Activated CD8-positive, alpha-beta T cell treated with anti-CD3 and anti-CD28 coated beads for 36 hours (primary cell): ENCODE measurements around the gene INTS3. TPM values are rescaled to one million over a fixed set of nuclear protein-coding genes. Genes with fewer than 3 reads are reported as not detected.

Experiments
- ATAC-seq: fragments of 200-7000 bp; cut with Tn5 transposase; one replicate; pipeline ENCODE4 v1.10.0; 2021; ENCODE audit warnings: mild to moderate bottlenecking, moderate library complexity
- CTCF ChIA-PET: fragments of 350-600 bp; sonication (Branson Sonifier 250); formaldehyde crosslinking; loops from one replicate; lab custom pipeline; 2021; ENCODE audit warnings: antibody characterized with exemption; lab: Charles Lee
- POLR2A ChIA-PET: fragments of 350-600 bp; sonication (Branson Sonifier 250); formaldehyde crosslinking; loops from one replicate; lab custom pipeline; 2021; ENCODE audit warnings: antibody characterized with exemption; lab: Charles Lee
- DNase-seq: peaks from one replicate; pipeline ENCODE4 v3.0.0-alpha.2; 2020
- H3K27ac Mint-ChIP-seq: one replicate; pipeline ENCODE4 v1.8.0; 2021; ENCODE audit warnings: mild to moderate bottlenecking, mixed read lengths
- H3K27me3 Mint-ChIP-seq: one replicate; pipeline ENCODE4 v1.8.0; 2021; ENCODE audit warnings: mixed read lengths
- H3K36me3 Mint-ChIP-seq: one replicate; pipeline ENCODE4 v1.8.0; 2021; ENCODE audit warnings: low read depth, mixed read lengths
- H3K4me1 Mint-ChIP-seq: one replicate; pipeline ENCODE4 v1.8.0; 2021; ENCODE audit warnings: low read depth, mixed read lengths
- H3K4me3 Mint-ChIP-seq: one replicate; pipeline ENCODE4 v1.8.0; 2021; ENCODE audit warnings: mild to moderate bottlenecking, moderate library complexity, mixed read lengths
- H3K9me3 Mint-ChIP-seq: one replicate; pipeline ENCODE4 v1.8.0; 2021; ENCODE audit warnings: mixed read lengths
- CTCF ChIP-seq: fragments of 200-600 bp; IDR thresholded peaks from one replicate; pipeline ENCODE4 v1.8.0; 2022; ENCODE audit warnings: antibody characterized with exemption, mild to moderate bottlenecking
- intact Hi-C: fragments of 100-400 bp; cut with micrococcal nuclease; formaldehyde crosslinking; loops from one replicate; pipeline ENCODE4 v1.10.0; 2022
- total RNA-seq, 2 experiments: library from RNA; stranded (reverse); gene quantifications; one replicate each; pipeline ENCODE4 v1.2.3, GENCODE V29; 2021

Gene INTS3
- total RNA-seq, 2 experiments from 2014 or later: 45.0 to 45.5 TPM

- no peak for ATAC-seq
- H3K4me3 Mint-ChIP-seq: no peak overlapping the region
- CTCF ChIA-PET: no interaction called here
Observed at GRCh38 chr1:153745417-153745816, 17.6 kb downstream of the INTS3 start.

GRCh38 chr1:153746174-153746573 lies 18.3 kb downstream of the INTS3 start:
- intact Hi-C loops: loop anchor here (5.0 kb wide), 2 partner anchors 69 to 234 kb away; partner anchors contain the start of gene NPR1
- ChIA-PET CTCF (interaction anchor here (5.0 kb wide), 1 partner anchor 17 kb away, joined by 27 read pairs; the partner anchor contains the start of gene INTS3), POLR2A (no interaction called here)
- no peaks in the 10 kb centered on the region for H3K27me3 Mint-ChIP-seq
- DNase-seq: no peak
- peaks cover 44% of the 10 kb centered on the region for H3K36me3 Mint-ChIP-seq
- H3K4me1 Mint-ChIP-seq: peaks cover 24% of the 10 kb centered on the region
- TF ChIP-seq CTCF: no peak
- H3K9me3 Mint-ChIP-seq: no peaks in the 10 kb centered on the region
- no peak for ATAC-seq
- H3K4me3 Mint-ChIP-seq: no peak overlapping the region
- no peak overlapping the region for H3K27ac Mint-ChIP-seq

More at GRCh38 chr1:153745417-153745816, 17.6 kb downstream of the INTS3 start:
- Mint-ChIP-seq H3K4me1 (peaks cover 24% of the 10 kb centered on the region), H3K9me3 (no peaks in the 10 kb centered on the region), H3K36me3 (peaks cover 45% of the 10 kb centered on the region), H3K27ac (no peak overlapping the region), H3K27me3 (no peaks in the 10 kb centered on the region)
- intact Hi-C loops: loop anchor here (5.0 kb wide), 2 partner anchors 68 to 233 kb away; partner anchors contain the start of gene NPR1
- POLR2A ChIA-PET: no interaction called here
- no peak for DNase-seq
- TF ChIP-seq CTCF: no peak

GRCh38 chr1:153748903-153749302 lies 21.1 kb downstream of the INTS3 start:
- Mint-ChIP-seq H3K27me3 (no peaks in the 10 kb centered on the region), H3K36me3 (peaks cover 44% of the 10 kb centered on the region), H3K4me1 (peaks cover 5% of the 10 kb centered on the region), H3K4me3 (no peak overlapping the region), H3K9me3 (no peaks in the 10 kb centered on the region), H3K27ac (no peak overlapping the region)
- CTCF ChIA-PET: interaction anchor here (0.7 to 5.2 kb wide), 10 partner anchors 11 to 238 kb away, joined by 3 to 40 read pairs (median 6); partner anchors contain the start of genes ILF2, INTS3 and NPR1
- ATAC-seq (no peak), DNase-seq (no peak)
- POLR2A ChIA-PET: no interaction called here
- no peak for TF ChIP-seq CTCF
- intact Hi-C loops: loop anchor here (5.0 kb wide), 2 partner anchors 72 to 237 kb away; partner anchors contain the start of gene NPR1

GRCh38 chr1:153749408-153750005 lies 21.7 kb downstream of the INTS3 start:
- DNase-seq: peak; percentile 86
- no peaks in the 10 kb centered on the region for H3K27me3 Mint-ChIP-seq
- intact Hi-C loops: loop anchor here (5.0 kb wide), 2 partner anchors 72 to 237 kb away; partner anchors contain the start of gene NPR1
- H3K9me3 Mint-ChIP-seq: no peaks in the 10 kb centered on the region
- ChIA-PET POLR2A (interaction anchor here (1.2 kb wide), 1 partner anchor 70 kb away, joined by 3 read pairs; no protein-coding TSS in a partner anchor), CTCF (interaction anchor here (0.8 to 5.2 kb wide), 9 partner anchors 10 to 351 kb away, joined by 3 to 40 read pairs (median 5); partner anchors contain the start of genes ILF2, INTS3, NPR1 and SLC27A3)
- H3K4me3 Mint-ChIP-seq: no peak overlapping the region
- ATAC-seq: peak; percentile 100
- H3K27ac Mint-ChIP-seq: no peak overlapping the region
- TF ChIP-seq CTCF: peak; percentile 91
- H3K36me3 Mint-ChIP-seq: peaks cover 50% of the 10 kb centered on the region
- peaks cover 5% of the 10 kb centered on the region for H3K4me1 Mint-ChIP-seq
